Vagina (tissue), 2 donors: Measurements from ENCODE around the gene NTN3.

Source experiments
- POLR2A ChIP-seq, 2 donors: fragments of 450-650 bp; IDR thresholded peaks; one replicate each; pipeline ENCODE4 v1.6.1; 2017; ENCODE audit warnings: antibody characterized with exemption in 2 of 2, mild to moderate bottlenecking in 2 of 2, moderate library complexity in 2 of 2
- POLR2AphosphoS5 ChIP-seq, 2 donors: sonication (generic); formaldehyde crosslinking; IDR thresholded peaks; one replicate each; pipeline ENCODE4 v1.9.0; 2017; ENCODE audit warnings: antibody characterized with exemption in 2 of 2, mild to moderate bottlenecking in 2 of 2, low read depth in 1 of 2; ENCODE audit not compliant: insufficient read depth in 1 of 2
- TF ChIP-seq, protein P1 (sequence below), 3 experiments: fragments of 450-650 bp in 2 of 3; fragments of 200-600 bp in 1 of 3; sonication (generic) in 1 of 3; IDR thresholded peaks; one replicate each; pipeline ENCODE4 v1.5.1; 2017 to 2019; ENCODE audit warnings: antibody characterized with exemption in 3 of 3, mild to moderate bottlenecking in 2 of 3, moderate library complexity in 2 of 3

DNA sequence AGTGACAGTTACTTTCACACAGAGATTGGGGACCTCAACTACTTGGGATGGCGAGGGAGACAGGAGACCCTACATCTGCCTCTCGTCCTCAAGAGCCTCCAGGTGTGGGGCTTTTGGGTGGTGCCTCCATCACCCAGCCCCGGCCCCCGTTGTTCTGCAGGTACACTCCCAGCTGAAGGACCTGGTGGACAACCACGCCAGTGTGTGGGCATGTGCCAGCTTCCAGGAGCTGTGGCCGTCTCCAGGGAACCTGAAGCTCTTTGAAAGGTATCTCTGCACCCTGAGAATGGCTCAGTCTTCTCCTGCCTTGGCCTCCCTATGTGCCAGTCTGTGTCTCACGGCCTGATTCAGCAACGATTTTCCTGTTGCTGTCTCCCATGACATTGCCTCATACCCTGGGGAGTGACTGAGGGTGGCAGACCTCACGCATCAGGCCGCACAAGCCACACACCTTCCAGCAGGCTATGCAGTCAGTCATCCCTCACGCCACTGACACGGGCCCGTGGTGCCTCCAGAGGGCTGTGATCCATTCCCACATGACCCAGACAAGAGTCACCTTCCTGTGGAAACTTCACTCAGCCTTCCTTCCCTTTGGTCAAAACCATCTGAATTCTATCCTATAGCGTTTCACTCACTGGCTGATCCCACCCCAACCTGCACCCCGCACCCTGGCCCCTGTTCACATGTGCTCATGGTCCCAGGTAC is 38.1 kb upstream of the NTN3 start:
- TF ChIP-seq, protein P1, sequence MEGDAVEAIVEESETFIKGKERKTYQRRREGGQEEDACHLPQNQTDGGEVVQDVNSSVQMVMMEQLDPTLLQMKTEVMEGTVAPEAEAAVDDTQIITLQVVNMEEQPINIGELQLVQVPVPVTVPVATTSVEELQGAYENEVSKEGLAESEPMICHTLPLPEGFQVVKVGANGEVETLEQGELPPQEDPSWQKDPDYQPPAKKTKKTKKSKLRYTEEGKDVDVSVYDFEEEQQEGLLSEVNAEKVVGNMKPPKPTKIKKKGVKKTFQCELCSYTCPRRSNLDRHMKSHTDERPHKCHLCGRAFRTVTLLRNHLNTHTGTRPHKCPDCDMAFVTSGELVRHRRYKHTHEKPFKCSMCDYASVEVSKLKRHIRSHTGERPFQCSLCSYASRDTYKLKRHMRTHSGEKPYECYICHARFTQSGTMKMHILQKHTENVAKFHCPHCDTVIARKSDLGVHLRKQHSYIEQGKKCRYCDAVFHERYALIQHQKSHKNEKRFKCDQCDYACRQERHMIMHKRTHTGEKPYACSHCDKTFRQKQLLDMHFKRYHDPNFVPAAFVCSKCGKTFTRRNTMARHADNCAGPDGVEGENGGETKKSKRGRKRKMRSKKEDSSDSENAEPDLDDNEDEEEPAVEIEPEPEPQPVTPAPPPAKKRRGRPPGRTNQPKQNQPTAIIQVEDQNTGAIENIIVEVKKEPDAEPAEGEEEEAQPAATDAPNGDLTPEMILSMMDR (IDR thresholded peaks at IDR 0.05), result no peak
- TF ChIP-seq POLR2AphosphoS5 (IDR thresholded peaks at IDR 0.05; ENCODE audit: insufficient read depth in 1 of 2, low read depth in 1 of 2), result no peak
- TF ChIP-seq POLR2A (IDR thresholded peaks at IDR 0.05), result no peak
